Hindlimb muscle (tissue), 1 donor: ENCODE measurements around the gene USP33. TPM values are rescaled to one million over a fixed set of nuclear protein-coding genes. Genes with fewer than 3 reads are reported as not detected.
"Not testable (repeated sequence)": the region's sequence is repeated elsewhere in the genome, so short reads cannot be mapped to it uniquely, and the experiment has no call there.

Experiments used
- DNase-seq: peaks from one replicate; pipeline ENCODE4 v3.0.0-alpha.2; 2013
- polyA plus RNA-seq: library from polyadenylated mRNA; unstranded; fragments of 120-200 nt; gene quantifications from one replicate; pipeline ENCODE4 v1.2.1, GENCODE V29; 2013; ENCODE audit not compliant: insufficient read length

Gene USP33
- polyA plus RNA-seq = 37.8 TPM

GRCh38 chr1:77759071-77760028 is at the start of gene USP33:
Gene USP33, minus strand, starts transcription at chr1:77759852. Its CDS starts 18,155 bp downstream, at chr1:77741697.
- peak; percentile 91 for DNase-seq

DNA sequence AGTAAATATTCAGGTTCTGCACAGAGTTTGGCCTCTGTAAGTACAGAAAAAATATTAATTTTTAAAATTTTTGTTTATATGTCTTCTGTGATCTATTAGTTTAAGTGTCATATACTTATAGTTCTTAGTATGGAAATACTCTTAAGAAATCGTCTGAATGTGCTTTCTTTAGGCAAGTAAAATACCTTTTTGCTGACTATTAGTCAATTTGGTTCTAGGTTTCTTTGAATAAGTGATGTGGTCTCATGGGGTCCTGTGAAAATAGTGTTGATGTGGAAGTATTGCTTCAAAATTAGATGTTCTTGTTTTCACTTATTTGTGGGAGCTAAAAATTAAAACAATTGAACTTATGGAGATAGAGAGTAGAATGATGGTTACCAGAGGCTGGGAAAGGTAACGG is 43.7 kb upstream of the USP33 start:
- DNase-seq = no peak

GRCh38 chr1:77802026-77802425 is 42.4 kb upstream of the USP33 start:
- DNase-seq = no peak

- DNase-seq = no peak
These were observed 38.3 kb upstream of the USP33 start for GRCh38 chr1:77797991-77798390.

GRCh38 chr1:77796695-77797405 is 37.2 kb upstream of the USP33 start:
- no peak for DNase-seq

DNA sequence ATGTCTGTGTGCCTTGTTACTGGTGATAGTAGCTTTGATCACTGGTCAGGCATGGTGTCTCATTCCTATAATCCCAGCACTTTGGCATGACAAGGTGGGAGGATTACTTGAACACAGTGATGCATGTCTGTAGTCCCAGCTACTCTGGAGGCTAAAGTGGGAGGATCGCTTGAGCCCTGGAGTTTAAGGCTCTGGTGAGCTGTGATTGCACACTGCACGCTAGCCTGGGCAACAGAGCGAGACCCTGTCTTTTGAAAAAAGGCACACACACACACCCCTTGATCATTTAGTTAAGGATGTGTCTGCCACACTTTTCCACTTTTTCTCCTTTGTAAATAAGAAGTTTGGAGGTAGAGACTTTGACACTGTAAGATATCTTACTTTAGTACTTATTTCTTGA is 34.9 kb upstream of the USP33 start:
- no peak for DNase-seq

GRCh38 chr1:77786093-77786741 is 26.6 kb upstream of the USP33 start:
- DNase-seq = not testable (repeated sequence)

DNA sequence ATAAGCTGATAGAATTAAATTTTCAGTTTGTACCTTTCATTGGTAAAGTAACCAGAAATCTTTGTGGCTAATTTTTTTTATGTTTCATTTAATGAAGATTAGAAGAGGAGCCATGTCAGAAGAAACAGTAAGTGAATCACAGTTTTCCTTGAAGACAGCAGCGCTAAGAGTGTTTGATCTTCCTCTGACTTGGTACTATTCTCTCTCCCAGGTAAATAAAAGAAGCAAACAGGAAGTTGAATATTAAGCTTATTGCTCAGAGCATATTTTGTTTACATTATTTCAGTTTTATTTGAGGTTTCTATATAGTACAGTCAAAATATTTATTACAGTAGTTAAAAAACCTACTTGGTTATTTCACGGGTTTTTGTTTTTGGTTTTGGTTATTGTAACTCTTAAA is 23.5 kb upstream of the USP33 start:
- DNase-seq = no peak

DNA sequence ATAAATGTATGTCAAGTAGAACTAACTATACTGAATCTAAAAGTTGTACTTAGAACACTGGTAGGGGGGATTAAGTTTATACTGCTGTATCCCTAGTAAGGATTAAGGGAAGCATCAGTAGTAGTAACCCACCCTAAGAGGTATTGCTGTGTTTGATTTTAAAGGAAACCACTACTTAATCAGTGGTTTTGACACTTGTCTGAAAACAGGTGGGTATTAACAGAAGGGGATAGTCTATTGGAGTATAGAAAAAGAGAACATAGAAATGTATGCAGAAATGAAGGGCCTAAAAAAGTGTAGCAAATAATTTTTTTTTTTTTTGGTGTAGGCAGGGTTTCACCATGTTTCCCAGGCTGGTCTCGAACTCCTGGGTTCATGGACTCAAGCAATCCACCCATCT is 22.0 kb upstream of the USP33 start:
- no peak for DNase-seq

DNA sequence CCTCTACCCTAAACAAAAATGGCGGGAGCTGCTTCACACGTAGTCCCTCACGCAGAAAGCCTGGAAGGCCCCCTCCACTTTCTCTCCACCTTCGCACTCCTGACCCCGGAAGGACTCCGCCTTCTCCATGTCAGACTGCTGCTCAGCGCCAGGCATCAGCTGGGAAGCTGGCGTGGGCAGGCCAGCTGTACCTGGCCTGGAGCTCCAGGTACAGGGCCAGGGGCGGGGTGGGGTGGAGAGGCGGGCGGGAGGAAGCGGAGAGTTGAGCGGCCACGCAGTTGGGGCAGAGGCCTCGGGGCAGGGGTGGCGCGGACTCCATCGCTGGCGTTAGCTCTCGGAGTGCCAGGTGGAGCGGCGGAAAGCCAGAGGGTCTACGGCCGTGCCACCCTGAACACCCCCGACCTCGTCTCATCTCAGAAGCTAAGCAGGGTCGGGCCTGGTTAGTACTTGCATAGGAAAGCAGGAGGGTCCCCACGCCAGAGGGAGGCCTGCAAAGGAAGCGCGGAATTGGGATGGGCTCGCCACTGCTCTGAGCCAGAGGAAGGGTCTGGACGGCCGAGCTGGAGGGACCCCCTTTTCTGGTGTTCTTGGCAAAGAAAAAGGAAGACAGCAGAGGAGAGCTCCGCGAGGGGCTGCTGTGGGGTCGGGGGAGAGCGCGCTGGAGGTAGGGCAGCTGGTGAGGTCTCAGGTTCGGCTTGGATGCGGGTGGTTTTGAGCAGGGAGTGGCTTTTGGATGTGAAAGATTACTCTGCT is 20.1 kb upstream of the USP33 start, which contains the start of gene MIGA1:
TSS of gene MIGA1 (plus strand) at position 121 of the 753 bp plus-strand sequence. CDS start 3,604 bp downstream, outside the sequence.
- DNase-seq = peak; percentile 91

GRCh38 chr1:77776007-77776700 is 16.5 kb upstream of the USP33 start:
- DNase-seq = no peak

DNA sequence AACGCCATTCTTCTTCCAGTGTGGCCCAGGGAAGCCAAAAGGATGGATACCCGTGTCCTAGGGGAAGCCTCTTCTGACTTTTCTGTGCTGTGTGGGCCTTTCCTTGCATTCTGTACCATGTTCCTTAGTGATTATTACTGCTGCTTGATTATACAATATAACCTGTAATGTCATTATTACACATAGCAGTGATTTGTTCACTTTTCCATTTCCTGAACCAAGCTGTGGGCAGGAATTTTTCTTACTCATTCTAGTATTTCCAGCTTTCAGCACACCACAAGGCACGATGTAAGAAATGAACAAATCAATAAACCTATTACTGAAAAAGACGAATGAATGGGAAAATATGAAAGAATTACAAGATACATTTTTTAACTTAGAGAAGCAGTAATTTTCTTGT is 8.4 kb upstream of the USP33 start:
- no peak for DNase-seq

GRCh38 chr1:77762072-77762476 is 2.4 kb upstream of the USP33 start:
- DNase-seq = no peak

DNA sequence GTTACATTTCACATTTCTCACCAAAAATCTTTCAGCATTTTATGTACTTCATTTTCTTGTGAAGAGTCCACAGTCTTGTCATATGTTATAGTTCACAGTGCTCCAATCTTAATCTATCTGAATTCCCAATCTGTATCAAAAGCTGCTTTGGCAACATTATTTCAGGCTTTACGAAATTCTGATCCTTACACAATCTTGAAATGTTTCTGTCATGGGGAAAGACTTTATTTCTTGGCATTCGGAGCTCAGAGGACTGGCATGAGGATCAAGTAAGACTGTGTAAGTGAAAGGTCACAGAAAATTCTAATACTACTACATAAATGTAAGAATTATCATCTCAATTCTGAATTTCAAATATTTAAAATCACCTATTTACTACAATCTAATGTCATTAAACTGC is 2.0 kb downstream of the USP33 start:
- no peak for DNase-seq

- DNase-seq = no peak
These were observed 2.5 kb downstream of the USP33 start for GRCh38 chr1:77757066-77757584.

DNA sequence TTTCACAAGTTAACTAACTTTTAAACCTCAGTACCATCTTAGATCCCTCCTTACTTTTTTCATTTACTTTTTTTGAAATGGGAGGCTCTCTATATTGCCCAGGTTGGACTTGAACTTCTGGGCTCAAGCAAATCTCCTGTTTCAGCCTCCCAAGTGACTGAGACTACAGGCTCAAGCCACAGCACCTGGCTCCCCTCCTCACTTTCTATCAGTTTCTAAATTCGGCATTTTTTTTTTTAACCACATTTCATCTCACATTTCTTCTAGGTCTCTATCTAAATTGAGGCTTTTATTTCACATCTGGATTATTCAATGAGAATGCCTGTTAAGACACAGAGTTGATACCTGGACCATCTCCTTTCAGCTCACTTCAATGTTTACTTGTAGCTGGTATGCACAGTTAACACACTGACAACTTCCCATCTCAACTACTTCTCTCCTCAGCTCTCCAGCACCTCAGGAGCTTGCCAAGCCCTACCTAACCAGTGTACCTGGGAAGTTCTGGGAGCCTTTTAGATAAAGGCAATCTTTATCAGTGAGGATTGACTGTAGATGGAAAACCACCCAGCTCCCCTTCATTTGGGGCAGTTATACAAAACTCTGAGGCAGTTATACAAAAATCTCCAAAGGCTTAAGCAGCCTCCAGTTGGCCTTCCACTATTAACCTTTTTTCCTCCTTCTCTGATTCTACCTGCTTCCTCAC is 3.4 kb downstream of the USP33 start:
- no peak for DNase-seq

DNA sequence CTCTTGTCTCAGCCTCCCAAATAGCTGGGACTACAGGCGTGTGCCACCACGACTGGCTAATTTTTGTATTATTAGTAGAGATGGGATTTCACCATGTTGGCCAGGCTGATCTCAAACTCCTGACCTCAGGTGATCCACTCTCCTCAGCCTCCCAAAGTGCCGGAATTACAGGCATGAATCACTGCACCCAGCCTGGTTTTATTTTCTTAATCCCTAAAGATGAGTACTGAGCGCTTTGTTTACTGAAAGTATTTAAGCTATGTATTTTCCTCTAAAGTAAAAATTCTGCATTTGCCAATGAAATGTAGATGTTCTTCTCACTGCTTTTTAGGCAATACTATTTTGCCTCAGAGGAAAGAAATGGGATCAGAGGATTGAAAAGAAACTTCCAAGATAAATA is 10.2 kb downstream of the USP33 start:
- not testable (repeated sequence) for DNase-seq

- DNase-seq = no peak
These were observed 15.1 kb downstream of the USP33 start for GRCh38 chr1:77744576-77744975.

- no peak for DNase-seq
These were observed 17.6 kb downstream of the USP33 start for GRCh38 chr1:77742011-77742555.

DNA sequence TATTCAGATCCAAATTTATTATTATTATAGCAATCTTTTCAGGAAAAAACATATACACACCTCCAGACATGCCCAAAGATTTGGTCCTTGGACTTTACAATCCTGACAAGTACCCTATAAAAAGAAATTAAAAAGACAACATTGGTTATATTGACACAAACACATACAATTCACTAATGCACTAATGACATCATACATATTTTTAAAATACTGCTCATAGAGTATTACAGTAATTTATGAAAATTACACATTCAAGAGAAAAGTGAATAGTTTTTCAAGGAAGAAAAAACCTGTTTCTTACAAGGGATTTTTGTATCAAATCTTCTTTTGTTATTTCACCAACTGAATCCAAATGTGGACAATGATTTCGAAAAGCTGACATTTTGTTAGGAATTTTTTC is 18.3 kb downstream of the USP33 start:
- DNase-seq = no peak
